Vagina (tissue), 2 donors: ENCODE results near the gene TBCEL. TPM values are rescaled to one million over a fixed set of nuclear protein-coding genes. Genes with fewer than 3 reads are reported as not detected.
"Not testable (repeated sequence)": the region's sequence is repeated elsewhere in the genome, so short reads cannot be mapped to it uniquely, and the experiment has no call there.

ENCODE experiments used
- DNase-seq, 2 donors: peaks; one replicate each; pipeline ENCODE4 v3.0.0-alpha.2; 2017; ENCODE audit errors: extremely low spot score in 2 of 2
- H3K27ac ChIP-seq: fragments of 200-600 bp; sonication (generic); one replicate; pipeline ENCODE4 v1.5.1; 2019
- H3K27me3 ChIP-seq: fragments of 200-600 bp; sonication (generic); one replicate; pipeline ENCODE4 v1.5.1; 2019
- H3K36me3 ChIP-seq, 2 donors: fragments of 200-600 bp; sonication (generic); one replicate each; pipeline ENCODE4 v1.5.1; 2017 to 2019
- H3K4me1 ChIP-seq: fragments of 200-600 bp; sonication (generic); one replicate; pipeline ENCODE4 v1.5.1; 2019
- H3K4me3 ChIP-seq, 2 donors: fragments of 200-600 bp; sonication (generic); 1 replicate in 1 of 2; 2 replicates in 1 of 2; pipeline ENCODE4 v1.5.1; 2016 to 2019
- H3K9me3 ChIP-seq: fragments of 200-600 bp; sonication (generic); one replicate; pipeline ENCODE4 v1.5.1; 2019
- POLR2A ChIP-seq, 2 donors: fragments of 450-650 bp; IDR thresholded peaks; one replicate each; pipeline ENCODE4 v1.6.1; 2017; ENCODE audit warnings: antibody characterized with exemption in 2 of 2, mild to moderate bottlenecking in 2 of 2, moderate library complexity in 2 of 2
- POLR2AphosphoS5 ChIP-seq, 2 donors: sonication (generic); formaldehyde crosslinking; IDR thresholded peaks; one replicate each; pipeline ENCODE4 v1.9.0; 2017; ENCODE audit warnings: antibody characterized with exemption in 2 of 2, mild to moderate bottlenecking in 2 of 2, low read depth in 1 of 2; ENCODE audit not compliant: insufficient read depth in 1 of 2
- intact Hi-C: fragments of 100-400 bp; cut with DNase I; formaldehyde crosslinking; loops from one replicate; pipeline ENCODE4 v1.15.1; 2023
- total RNA-seq: library from RNA; depleted of rRNA; stranded (reverse); fragments of >200 nt; gene quantifications from one replicate; pipeline ENCODE4 v1.2.3, GENCODE V29; 2016
- TF ChIP-seq, protein P1 (sequence below), 3 experiments: fragments of 450-650 bp in 2 of 3; fragments of 200-600 bp in 1 of 3; sonication (generic) in 1 of 3; IDR thresholded peaks; one replicate each; pipeline ENCODE4 v1.5.1; 2017 to 2019; ENCODE audit warnings: antibody characterized with exemption in 3 of 3, mild to moderate bottlenecking in 2 of 3, moderate library complexity in 2 of 3

TBCEL gene
- total RNA-seq, 1 donor from 2014 or later: 19.2 TPM

DNA sequence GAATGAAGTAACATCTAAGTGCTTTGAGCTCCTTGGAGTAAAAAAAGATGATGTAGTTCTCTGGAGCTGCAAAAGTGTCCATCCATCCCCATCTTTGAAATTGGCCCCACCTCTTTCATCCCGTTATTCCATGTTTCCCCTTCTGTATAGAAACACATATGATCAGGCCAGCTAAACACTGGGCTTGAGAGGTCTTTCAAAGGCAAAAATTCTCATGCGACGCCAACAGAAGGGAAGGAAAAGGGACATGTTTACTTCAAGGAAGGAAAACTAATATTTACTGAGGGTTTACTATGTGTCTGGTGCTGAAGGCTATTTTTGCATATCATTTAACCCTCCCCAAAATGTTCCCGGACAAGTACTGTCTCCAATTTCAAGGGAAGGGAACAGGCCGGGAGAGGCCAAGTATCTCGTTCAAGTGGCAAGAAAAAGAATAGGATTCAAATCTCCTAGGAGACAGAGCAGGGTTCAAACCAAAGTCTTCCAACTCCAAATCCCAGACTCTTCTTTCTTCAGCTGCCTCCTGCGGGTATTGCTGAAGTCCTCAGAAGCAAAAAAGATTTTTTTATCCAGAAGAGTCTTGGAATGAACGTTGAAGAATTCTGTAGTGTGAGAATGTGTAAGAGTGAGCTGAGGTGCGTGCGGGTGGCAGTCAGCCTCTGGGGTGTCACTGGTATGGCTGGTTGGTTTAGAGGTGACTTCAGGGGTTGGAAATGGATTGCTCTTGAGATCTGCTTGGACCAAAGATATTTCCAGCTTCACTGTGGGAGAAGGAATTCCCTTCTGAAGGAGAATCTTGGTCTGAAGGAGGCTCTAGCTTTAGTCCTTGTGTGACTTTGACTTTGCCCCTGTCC is 87.2 kb downstream of the TBCEL start:
- Histone ChIP-seq H3K36me3 (no peaks in the 10 kb centered on the region), H3K9me3 (no peaks in the 10 kb centered on the region), H3K4me1 (peaks cover 16% of the 10 kb centered on the region), H3K4me3 (no peak overlapping the region), H3K27ac (no peak overlapping the region), H3K27me3 (no peaks in the 10 kb centered on the region)
- intact Hi-C loops: no loop called here
- DNase-seq: peak; percentile 60 to 72
- TF ChIP-seq, protein P1, sequence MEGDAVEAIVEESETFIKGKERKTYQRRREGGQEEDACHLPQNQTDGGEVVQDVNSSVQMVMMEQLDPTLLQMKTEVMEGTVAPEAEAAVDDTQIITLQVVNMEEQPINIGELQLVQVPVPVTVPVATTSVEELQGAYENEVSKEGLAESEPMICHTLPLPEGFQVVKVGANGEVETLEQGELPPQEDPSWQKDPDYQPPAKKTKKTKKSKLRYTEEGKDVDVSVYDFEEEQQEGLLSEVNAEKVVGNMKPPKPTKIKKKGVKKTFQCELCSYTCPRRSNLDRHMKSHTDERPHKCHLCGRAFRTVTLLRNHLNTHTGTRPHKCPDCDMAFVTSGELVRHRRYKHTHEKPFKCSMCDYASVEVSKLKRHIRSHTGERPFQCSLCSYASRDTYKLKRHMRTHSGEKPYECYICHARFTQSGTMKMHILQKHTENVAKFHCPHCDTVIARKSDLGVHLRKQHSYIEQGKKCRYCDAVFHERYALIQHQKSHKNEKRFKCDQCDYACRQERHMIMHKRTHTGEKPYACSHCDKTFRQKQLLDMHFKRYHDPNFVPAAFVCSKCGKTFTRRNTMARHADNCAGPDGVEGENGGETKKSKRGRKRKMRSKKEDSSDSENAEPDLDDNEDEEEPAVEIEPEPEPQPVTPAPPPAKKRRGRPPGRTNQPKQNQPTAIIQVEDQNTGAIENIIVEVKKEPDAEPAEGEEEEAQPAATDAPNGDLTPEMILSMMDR (IDR thresholded peaks at IDR 0.05): no peak
- no peak for TF ChIP-seq POLR2A (IDR thresholded peaks at IDR 0.05)
- TF ChIP-seq POLR2AphosphoS5 (IDR thresholded peaks at IDR 0.05; ENCODE audit: insufficient read depth in 1 of 2, low read depth in 1 of 2): no peak

DNA sequence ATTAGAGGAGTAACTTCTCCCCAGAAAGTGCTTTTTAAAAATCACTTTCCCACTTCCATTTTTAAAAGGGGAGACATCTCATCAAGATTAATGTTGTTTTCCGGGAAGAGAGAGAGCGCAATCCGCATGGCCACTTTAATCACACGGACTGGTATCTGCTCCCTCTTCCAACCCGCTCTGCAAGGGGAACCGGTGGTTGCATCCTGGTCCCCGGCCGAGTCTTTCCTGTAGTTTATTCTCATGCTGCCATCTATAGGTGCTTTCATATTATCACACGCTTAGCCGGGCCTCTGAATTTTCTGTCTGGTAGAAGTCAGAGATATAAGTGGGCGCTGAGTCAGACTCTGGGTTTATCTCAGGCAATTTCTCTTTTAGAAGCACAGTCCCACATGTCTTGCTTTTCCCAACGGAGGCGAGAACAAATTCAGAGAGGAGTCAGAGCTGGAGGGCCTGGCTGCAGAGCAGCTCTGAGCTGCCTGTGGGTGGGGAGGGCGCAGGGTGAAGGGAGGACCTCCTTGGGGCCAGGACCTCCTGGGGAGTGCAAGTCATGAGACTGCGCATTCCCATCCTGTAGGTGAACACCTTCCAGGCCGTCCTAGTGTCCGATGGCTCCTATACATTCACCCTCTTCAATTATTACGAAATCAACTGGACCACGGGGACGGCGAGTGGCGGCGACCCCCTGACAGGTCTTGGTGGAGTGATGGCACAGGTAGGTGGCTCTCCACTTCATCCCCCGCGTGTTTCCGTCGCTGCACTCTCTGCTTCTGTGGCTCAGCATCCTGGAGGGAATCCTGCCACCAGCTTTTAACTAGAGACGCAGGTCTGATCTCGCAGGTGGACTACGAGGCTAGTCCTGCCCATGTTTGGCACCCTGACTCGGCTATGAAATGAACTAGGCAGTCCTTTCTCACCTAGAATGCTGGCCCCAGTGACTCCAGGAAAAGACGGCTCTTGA is 88.9 kb downstream of the TBCEL start:
- TF ChIP-seq POLR2A (IDR thresholded peaks at IDR 0.05) (no peak), POLR2AphosphoS5 (IDR thresholded peaks at IDR 0.05; ENCODE audit: insufficient read depth in 1 of 2, low read depth in 1 of 2) (no peak)
- TF ChIP-seq, protein P1 (IDR thresholded peaks at IDR 0.05): peak in 2 of 3 experiments; percentile 41 to 46
- intact Hi-C loops: no loop called here
- H3K9me3 ChIP-seq: no peaks in the 10 kb centered on the region
- H3K27ac ChIP-seq: no peak overlapping the region
- H3K27me3 ChIP-seq: no peaks in the 10 kb centered on the region
- H3K4me3 ChIP-seq: no peak overlapping the region
- peaks cover 12% of the 10 kb centered on the region for H3K4me1 ChIP-seq
- no peaks in the 10 kb centered on the region for H3K36me3 ChIP-seq
- peak; percentile 83 to 85 for DNase-seq

DNA sequence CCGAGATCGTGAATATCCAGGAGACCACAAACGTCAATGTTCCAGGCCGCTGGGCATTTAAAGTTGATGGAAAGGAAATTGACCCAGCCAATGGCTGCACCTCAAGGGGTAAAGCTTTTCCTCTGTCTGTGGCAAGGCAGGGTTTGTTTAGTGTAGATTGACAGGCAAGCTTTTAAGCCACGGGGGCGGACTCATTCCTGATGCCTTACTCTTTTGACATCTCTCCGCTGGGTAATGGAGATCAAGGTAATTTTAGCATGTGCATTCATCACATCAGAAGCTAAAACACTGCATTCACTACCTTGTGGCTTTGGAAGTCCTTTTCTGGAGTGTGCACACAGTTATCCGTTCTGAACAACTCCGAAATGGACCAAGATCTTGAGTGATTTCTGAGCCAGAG is 89.7 kb downstream of the TBCEL start:
- TF ChIP-seq, protein P1 (IDR thresholded peaks at IDR 0.05): no peak
- TF ChIP-seq POLR2AphosphoS5 (IDR thresholded peaks at IDR 0.05; ENCODE audit: insufficient read depth in 1 of 2, low read depth in 1 of 2): no peak
- no peak for TF ChIP-seq POLR2A (IDR thresholded peaks at IDR 0.05)
- intact Hi-C loops: no loop called here

DNA sequence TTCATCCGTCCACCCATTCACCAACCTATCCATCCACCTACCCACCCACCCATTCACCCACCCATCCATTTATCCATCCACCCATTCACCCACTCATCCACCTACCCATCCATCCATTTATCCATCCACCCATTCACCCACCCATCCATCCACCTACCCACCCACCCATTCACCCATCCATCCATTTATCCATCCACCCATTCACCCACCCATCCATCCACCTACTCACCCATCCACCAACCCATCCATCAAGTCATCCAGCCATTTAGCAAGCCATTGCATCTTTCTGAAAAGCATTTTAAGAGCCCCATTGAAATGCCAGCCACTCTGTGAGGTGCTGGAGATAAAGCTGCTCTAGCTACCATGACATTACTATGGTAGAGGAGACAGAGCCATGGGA is 91.1 kb downstream of the TBCEL start:
- DNase-seq, intact Hi-C loops, H3K27ac ChIP-seq: not testable (repeated sequence)

More for the DNA sequence above, 89.7 kb downstream of the TBCEL start:
- H3K9me3 ChIP-seq: no peaks in the 10 kb centered on the region
- peak in 1 of 2 donors; percentile 49 for DNase-seq
- peaks cover 12% of the 10 kb centered on the region for H3K4me1 ChIP-seq
- H3K36me3 ChIP-seq: no peaks in the 10 kb centered on the region
- no peaks in the 10 kb centered on the region for H3K27me3 ChIP-seq
- no peak overlapping the region for H3K27ac ChIP-seq
- no peak overlapping the region for H3K4me3 ChIP-seq

DNA sequence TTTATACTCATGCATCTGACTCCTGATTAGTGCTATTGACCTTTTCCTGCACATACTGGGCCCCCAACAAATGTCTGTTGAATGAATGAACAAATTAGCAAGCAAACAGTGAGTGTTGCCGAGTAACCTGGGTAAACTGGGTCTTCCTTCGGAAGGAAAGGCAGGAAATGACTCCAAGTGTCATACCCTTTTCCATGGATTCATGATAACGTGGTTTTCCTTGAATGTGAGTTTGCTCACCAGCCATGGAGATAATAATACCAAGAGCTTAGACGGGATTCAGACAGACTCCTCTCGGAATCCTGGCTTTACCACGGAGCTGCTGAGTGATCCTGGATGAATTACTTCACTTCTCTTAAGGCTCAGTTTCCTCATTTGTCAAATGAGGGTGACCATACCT is 93.9 kb downstream of the TBCEL start:
- Histone ChIP-seq H3K9me3 (no peaks in the 10 kb centered on the region), H3K27me3 (no peaks in the 10 kb centered on the region), H3K4me1 (no peaks in the 10 kb centered on the region), H3K27ac (no peak overlapping the region), H3K4me3 (no peak overlapping the region), H3K36me3 (no peaks in the 10 kb centered on the region)
- no peak for DNase-seq
- intact Hi-C loops: no loop called here
- TF ChIP-seq POLR2A (IDR thresholded peaks at IDR 0.05) (no peak), POLR2AphosphoS5 (IDR thresholded peaks at IDR 0.05; ENCODE audit: insufficient read depth in 1 of 2, low read depth in 1 of 2) (no peak)
- TF ChIP-seq, protein P1 (IDR thresholded peaks at IDR 0.05): no peak

More for the DNA sequence above, 91.1 kb downstream of the TBCEL start:
- H3K9me3 ChIP-seq, H3K4me3 ChIP-seq, H3K27me3 ChIP-seq, H3K4me1 ChIP-seq, H3K36me3 ChIP-seq: not testable (repeated sequence)
